Measurements from ENCODE around the gene ERAP2.

DNA sequence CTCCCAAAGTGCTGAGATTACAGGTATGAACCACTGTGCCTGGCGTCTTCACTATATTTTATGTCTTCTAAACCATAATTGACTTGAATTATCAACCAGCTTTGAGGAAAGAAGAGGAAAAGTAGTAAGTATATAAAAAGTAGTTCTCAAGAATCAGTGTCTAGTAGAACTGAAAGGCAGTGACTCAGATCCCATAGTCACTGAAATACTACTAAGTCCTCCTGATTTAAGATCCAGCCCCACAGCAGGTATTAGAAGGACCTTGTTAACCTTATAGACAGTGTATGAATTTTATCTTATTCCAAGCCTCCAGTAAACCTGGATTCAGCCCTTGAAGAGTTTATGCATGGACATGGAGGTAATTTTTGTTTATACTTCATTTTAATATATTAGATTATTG, 91.1 kb downstream of the ERAP2 start:
- TF ChIP-seq, protein P1, sequence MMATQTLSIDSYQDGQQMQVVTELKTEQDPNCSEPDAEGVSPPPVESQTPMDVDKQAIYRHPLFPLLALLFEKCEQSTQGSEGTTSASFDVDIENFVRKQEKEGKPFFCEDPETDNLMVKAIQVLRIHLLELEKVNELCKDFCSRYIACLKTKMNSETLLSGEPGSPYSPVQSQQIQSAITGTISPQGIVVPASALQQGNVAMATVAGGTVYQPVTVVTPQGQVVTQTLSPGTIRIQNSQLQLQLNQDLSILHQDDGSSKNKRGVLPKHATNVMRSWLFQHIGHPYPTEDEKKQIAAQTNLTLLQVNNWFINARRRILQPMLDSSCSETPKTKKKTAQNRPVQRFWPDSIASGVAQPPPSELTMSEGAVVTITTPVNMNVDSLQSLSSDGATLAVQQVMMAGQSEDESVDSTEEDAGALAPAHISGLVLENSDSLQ (IDR thresholded peaks at IDR 0.05): no peak
- TF ChIP-seq POLR2AphosphoS5 (IDR thresholded peaks at IDR 0.05; ENCODE audit: low read length) (no peak), PML (IDR thresholded peaks at IDR 0.05; ENCODE audit: low read length) (no peak), EZH2 (IDR thresholded peaks at IDR 0.05; ENCODE audit: borderline replicate concordance, control insufficient read depth, low read depth, low read length) (no peak), REST (IDR thresholded peaks at IDR 0.05; ENCODE audit: low read depth, low read length) (no peak), BHLHE40 (IDR thresholded peaks at IDR 0.05; ENCODE audit: borderline replicate concordance in 1 of 2, low read depth in 2 of 2, low read length in 1 of 2) (no peak), E2F4 (IDR thresholded peaks at IDR 0.05; ENCODE audit: low read depth, low read length) (no peak), RAD21 (IDR thresholded peaks at IDR 0.05; ENCODE audit: insufficient read depth, low read depth, low read length) (no peak), ZNF24 (IDR thresholded peaks at IDR 0.05) (no peak)

Data from GM12878 (cell line).